Posterior vena cava (tissue), 2 donors: ENCODE measurements around the gene SLC23A2. TPM values are rescaled to one million over a fixed set of nuclear protein-coding genes. Genes with fewer than 3 reads are reported as not detected.
A peak's percentile ranks its signal among the peaks of the same experiment; 100 is the strongest.
"Not testable (repeated sequence)": the region's sequence is repeated elsewhere in the genome, so short reads cannot be mapped to it uniquely, and the experiment has no call there.

ENCODE experiments used
- DNase-seq: peaks from one replicate; pipeline ENCODE4 v3.0.0-alpha.2; 2020; ENCODE audit warnings: low spot score
- intact Hi-C, 2 donors: fragments of 100-400 bp; cut with DNase I; formaldehyde crosslinking; loops; one replicate each; pipeline versions ENCODE4 v1.14.1 to v1.14.2; 2022 to 2023
- total RNA-seq, 2 donors: library from RNA; stranded (reverse); fragmentation: NEBNext Ultra II Directional; extraction: Animal tissue kit (Norgen Biotek cat#: 25700); gene quantifications; one replicate each; pipeline ENCODE4 v1.2.1, GENCODE V29; 2021
- donor health status: DM: yes; HTN: yes; CAD: no.
- donor health status: DM: yes; HTN: yes; CAD: no.

The SLC23A2 gene
- total RNA-seq, 2 donors from 2014 or later = 21.4 to 23.2 TPM

DNA sequence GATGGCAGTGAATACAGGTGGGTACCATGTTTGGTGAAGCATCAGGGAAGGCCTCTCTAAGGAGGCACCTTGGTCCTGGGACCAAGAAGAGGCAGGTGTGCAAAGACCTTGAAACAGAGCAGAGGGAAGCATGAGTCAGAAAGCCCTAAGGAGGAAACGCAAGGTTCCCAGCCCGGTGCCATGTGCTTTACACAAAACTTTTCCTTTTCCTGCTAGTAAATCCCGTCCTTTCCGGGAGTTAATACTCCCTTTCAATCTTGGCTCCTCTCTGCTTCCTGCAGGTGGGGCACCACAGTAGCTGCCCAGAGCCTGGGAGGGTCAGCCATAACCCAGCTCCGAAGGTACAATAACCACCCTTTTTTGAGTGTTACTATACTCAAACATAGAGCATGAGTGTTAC is 19.4 kb upstream of the SLC23A2 start:
- peak; percentile 23 for DNase-seq

DNA sequence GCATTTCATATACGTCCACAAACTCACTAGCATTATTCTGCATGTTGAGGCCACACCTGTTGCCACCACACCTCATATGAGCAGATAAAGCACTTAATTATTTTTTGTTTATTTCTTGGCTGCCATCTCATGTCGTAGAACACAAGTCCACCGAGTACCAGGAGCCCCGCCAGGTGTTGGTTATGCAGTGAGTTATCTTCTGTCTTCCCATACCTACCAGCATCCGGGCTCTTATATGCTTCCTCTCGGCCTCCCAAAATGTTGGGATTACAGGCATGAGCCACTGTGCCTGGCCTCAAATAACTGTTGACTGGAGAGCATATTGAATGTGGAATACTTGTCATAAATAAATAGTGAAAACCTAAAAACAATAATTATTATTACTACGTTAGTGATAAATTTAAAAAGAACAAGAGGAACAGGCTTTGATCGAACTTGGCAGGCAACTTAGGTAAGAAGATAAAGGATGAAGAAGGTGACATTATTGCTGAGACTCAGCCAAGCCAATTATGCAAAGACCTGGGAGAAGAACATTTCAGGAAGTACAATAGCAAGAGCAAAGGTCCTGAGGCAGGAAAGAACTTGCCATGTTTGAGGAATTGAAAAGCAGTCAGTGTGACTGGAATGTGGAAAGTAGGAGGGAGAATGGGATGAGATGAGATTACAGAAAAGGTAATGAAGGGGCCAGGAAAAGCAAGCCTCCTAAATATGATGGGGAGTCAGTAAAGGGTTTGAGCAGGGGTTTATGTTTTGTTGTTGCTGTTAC is 12.6 kb upstream of the SLC23A2 start:
- peak; percentile 3 for DNase-seq
- intact Hi-C loops = no loop called here

More for the DNA sequence above, 19.4 kb upstream of the SLC23A2 start:
- intact Hi-C loops = no loop called here

- peak; percentile 81 for DNase-seq
- intact Hi-C loops = loop anchor here in 1 of 2 donors (10.0 kb wide), 1 partner anchor 86 kb away; no protein-coding TSS in a partner anchor
These were observed 7.4 kb upstream of the SLC23A2 start for GRCh38 chr20:5008759-5009158.

DNA sequence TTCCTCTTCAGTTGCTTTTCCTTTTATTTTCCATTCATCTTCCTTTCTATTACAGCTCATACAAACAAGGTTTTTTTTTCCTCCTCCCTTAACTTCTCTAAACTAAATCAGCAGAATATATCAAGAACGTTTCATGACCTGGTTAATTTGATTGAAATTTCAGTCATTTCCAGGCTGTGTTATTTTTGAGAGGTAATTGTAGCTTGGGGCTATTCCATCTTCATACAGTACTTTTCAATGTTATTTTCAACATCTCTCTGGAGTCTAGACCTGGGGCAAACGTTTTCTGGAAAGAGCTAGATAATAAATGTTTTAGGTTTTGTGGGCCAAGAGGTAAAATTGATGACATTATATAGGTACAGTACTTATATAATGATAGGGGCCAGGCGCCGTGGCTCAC is 4.0 kb upstream of the SLC23A2 start:
- intact Hi-C loops = loop anchor here in 1 of 2 donors (10.0 kb wide), 1 partner anchor 89 kb away; no protein-coding TSS in a partner anchor
- DNase-seq = no peak

- intact Hi-C loops = loop anchor here in 1 of 2 donors (10.0 kb wide), 1 partner anchor 90 kb away; no protein-coding TSS in a partner anchor
- not testable (repeated sequence) for DNase-seq
These were observed 3.5 kb upstream of the SLC23A2 start for GRCh38 chr20:5004825-5005224.

- peak; percentile 11 for DNase-seq
- intact Hi-C loops = loop anchor here in 1 of 2 donors (10.0 kb wide), 1 partner anchor 91 kb away; no protein-coding TSS in a partner anchor
These were observed 2.3 kb upstream of the SLC23A2 start for GRCh38 chr20:5003626-5004025.

DNA sequence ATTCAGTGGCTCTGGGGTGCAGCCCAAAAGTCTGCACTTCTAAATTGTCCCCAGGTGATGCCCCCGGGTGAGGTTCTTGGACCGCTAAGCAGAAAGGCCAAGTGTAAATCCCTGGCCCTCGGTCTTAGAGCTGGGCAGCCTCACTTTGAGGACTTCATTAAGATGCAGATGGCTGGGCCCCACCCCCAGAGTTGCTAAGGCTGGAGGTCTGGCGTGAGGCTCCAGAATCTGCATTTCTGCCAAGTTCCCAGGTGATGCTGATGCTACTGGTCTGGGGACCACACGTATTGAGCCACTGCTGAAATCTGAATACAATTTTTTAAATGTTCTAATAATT is 735 bp upstream of the SLC23A2 start:
- DNase-seq = peak; percentile 77
- intact Hi-C loops = loop anchor here in 1 of 2 donors (10.0 kb wide), 1 partner anchor 93 kb away; no protein-coding TSS in a partner anchor

- DNase-seq = peak; percentile 84
- intact Hi-C loops = loop anchor here in 1 of 2 donors (10.0 kb wide), 1 partner anchor 94 kb away; no protein-coding TSS in a partner anchor
These were observed 792 bp downstream of the SLC23A2 start for GRCh38 chr20:5000263-5001173.

GRCh38 chr20:4999788-5000187 is 1.5 kb downstream of the SLC23A2 start:
- intact Hi-C loops = loop anchor here in 1 of 2 donors (10.0 kb wide), 1 partner anchor 95 kb away; no protein-coding TSS in a partner anchor
- peak; percentile 5 for DNase-seq

DNA sequence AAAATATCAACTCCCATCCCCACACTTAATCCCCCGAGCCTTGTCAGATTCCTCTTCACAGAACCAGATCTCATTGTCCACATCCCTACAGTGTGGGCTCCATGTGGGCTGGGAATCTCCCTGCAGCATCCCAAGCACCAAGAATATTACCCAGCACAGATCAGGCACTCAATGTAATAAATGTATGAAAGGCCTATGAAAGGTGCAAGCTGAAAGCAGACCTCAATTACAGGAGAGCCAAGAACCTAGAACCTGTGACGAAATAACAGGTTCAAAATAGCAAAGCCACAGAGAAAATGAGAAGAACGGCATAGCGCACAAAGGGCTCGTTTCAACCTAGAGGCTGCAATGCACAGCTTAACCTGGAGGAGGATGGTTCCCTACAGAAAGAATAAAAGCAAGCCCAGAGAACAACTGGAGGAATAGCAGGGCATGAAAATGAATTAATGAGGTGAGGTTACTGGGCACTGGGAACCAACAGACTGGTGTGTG is 3.1 kb downstream of the SLC23A2 start:
- peak; percentile 8 for DNase-seq
- intact Hi-C loops = no loop called here

DNA sequence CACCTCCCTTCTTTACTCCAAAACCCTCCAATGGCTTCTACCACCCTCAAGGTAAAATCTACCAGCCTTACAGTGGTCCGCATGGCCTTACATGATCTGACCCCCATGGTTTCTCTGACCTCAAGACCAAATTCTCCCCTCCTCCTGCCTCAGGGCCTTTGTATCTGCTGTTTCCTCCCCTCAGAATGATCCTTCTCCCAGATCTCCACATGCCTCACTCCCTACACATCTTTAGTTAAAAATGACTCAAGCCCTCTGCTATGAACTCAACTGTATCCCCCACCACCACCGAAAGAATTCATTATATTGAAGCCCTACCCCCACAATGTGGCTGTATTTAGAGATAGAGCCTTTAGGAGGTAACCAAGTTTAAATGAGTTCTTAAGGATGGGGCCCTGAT is 4.1 kb downstream of the SLC23A2 start:
- intact Hi-C loops = no loop called here
- DNase-seq = no peak

DNA sequence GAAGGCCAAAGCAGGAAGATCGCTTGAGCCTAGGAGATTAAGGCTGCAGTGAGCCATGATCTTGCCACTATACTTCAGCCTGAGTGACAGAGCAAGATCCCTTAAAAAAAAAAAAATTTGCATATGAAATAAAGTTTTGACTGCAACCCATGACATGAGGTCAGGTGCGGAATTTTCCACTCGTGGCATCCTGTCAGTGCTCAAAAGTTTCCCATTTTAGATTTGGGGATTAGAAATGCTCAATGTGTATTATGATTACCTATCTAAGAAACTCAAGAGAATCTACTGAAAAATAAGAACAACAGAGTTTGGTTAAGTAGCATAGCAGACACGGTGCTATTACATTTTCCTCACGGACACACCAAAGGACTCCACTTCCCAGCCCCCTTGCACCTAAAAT is 11.7 kb downstream of the SLC23A2 start:
- no peak for DNase-seq
- intact Hi-C loops = no loop called here

DNA sequence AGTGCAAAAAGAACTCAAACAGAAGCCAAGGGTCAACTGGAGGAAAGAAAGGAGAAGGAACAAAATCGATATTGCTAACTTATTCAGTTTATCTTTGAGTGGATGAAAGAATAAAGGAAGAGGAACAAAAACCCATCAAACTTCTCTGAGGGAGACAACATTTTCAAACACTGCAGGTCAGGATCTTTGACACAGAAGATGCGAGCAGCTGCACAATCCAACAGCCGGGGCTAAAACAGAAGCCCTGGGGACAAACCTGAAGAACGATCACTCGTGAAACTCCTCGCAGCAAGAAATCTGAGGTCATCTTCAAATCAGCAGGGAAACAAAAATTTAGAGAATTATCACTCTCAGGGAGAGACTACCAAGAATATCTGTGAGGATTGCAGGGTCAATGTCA is 14.2 kb downstream of the SLC23A2 start:
- intact Hi-C loops = no loop called here
- DNase-seq = no peak

- DNase-seq = no peak
- intact Hi-C loops = no loop called here
These were observed 15.7 kb downstream of the SLC23A2 start for GRCh38 chr20:4985658-4986057.

DNA sequence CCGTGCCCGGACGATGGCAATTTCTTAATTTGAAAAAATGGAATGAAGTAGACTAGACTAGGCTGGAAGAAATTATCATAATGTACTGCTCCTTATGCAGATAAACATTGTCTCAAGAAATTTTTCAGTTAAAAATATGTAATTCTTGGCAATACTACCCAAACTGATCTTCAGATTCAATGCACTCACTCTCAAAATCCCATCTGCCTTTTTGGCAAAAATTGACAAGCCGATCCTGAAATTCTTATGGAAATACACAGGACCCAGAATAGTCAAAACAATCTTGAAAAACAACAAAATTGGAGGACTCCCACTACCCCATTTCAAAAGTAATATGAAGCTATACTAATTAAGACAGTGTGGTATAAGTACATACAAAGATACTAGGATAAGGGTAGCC is 19.0 kb downstream of the SLC23A2 start:
- intact Hi-C loops = no loop called here
- DNase-seq = no peak

DNA sequence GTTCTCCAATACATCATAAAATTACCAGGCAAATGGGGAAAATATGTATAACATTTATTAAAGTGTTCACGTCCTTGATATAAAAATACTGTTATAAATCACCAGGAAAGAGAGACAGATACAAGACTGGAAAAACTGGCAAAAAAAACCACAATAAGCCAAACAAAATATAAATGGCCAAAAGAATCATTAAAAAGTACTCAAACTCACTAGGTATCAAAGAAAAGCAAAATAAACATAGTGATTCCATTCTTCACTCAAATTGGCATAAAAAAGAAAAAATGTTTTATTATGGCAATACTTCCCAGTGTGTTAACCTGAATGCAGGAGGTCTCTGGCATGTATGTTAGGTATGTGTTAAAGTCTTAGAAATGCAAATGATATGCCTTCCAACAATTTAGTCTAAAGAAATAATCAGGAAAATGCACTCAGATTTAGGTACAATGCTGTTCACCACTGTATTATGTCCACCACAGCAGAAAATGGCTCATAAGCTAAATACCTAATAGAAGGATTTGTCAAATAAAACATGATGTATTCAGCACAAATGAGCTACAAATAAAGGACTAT is 21.4 kb downstream of the SLC23A2 start:
- DNase-seq = no peak
- intact Hi-C loops = no loop called here

DNA sequence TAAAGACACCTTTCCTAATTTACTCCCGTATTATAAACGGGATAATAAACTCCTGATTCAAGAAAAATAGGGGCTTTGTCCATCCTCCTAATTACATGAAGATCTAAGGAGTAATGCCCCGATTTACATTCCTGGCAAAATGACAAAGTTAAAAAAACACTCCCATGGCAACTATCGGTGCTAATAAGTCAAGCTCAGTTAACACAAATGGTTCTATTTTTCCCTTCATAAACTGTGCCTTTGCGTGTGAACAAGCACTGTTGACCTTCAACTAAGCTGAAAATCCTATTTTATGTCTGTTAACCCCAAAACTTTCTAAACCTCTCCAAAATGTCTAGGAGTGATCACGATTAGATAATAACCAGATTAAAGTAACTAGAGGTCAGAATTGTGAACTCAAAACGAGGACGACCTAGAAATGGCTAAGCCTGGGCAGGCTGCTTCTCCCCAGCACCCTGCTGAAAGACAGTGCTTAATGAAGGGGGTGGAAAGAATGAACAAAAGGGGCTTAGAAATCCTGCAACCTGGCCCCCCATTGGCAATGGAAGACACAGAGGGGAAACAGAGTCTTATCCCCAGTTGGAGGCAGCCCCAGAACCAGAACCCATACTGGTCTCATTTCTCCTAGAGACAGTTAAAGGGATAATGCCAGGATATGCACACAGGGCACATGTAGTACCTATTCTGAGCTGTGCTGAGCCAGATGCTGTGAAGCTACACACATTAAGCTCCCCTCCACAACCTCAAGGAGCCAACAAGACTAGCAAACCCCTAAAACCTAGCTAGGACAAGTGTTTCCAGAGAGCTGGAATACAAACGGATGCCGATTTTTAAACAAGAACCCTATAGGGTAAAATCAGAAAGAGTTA is 23.0 kb downstream of the SLC23A2 start:
- intact Hi-C loops = no loop called here
- DNase-seq = no peak

DNA sequence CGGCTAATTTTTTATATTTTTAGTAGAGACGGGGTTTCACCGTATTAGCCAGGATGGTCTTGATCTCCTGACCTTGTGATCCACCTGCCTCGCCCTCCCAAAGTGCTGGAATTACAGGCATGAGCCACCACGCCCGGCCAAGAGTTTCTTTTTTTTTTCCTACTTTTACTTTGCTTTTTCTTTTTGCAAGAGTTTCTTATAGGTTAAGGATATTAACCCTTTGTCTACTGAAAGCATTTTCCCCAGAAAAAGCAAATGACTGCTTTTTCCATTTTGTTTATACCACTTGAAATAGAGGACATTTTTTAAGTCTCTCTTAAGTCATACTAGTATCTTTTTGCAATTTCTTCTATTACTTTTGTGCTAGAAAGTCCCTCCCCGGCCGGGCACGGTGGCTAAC is 25.3 kb downstream of the SLC23A2 start:
- intact Hi-C loops, DNase-seq: not testable (repeated sequence)
